Measurements from ENCODE around the gene IGF1R.

DNA sequence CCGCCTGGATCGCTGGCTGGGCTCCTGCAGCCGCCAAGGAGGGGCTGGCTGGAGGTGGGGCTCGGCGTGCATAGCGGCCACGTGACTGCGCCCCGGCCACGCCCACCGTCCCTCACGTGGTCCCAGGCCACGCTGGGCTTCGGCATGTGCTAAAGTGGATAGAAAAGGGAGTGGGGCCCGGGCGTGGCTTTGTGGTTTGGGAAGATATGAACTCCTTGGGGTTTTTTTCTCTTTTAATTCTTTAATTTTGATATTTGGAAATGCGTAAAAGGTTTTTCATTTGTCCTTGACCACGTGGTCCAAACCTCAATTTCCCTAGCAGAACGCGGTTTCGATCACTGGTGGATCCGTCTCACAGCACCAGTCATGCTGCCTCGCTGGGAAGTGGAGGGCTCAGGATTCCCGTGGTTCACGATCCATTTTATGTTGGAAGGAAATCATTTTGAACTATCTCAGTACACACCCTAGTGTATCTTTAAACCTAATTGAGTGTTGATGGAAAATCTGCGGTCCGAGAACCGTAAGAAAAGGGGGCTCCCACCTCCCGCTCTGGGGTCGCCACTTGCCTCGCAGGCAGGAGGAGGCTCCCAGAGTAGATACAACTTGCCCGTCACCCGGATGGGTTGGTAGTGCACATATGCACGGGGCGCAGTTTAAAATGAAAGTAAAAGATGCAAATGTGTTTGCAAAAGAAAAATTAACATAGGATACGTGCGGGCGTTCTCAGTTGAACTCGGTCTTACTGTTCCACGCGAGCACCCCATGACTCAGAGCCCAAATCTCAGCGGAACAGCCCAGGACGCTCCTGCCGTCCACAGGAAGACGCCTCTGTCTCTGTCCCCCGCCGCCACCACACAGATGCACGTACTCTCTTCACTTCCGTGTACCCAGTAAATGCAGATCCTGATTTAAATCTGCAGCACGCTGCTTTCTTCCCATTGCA lies 217.3 kb downstream of the IGF1R start:
- TF ChIP-seq, protein P1, sequence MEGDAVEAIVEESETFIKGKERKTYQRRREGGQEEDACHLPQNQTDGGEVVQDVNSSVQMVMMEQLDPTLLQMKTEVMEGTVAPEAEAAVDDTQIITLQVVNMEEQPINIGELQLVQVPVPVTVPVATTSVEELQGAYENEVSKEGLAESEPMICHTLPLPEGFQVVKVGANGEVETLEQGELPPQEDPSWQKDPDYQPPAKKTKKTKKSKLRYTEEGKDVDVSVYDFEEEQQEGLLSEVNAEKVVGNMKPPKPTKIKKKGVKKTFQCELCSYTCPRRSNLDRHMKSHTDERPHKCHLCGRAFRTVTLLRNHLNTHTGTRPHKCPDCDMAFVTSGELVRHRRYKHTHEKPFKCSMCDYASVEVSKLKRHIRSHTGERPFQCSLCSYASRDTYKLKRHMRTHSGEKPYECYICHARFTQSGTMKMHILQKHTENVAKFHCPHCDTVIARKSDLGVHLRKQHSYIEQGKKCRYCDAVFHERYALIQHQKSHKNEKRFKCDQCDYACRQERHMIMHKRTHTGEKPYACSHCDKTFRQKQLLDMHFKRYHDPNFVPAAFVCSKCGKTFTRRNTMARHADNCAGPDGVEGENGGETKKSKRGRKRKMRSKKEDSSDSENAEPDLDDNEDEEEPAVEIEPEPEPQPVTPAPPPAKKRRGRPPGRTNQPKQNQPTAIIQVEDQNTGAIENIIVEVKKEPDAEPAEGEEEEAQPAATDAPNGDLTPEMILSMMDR (conservative IDR thresholded peaks at IDR 0.05), result no peak
- no peak for TF ChIP-seq EZH2 (IDR thresholded peaks at IDR 0.05; ENCODE audit: low read depth)
